ENCODE results near the gene GOLGA6L7. TPM values are rescaled to one million over a fixed set of nuclear protein-coding genes. Genes with fewer than 3 reads are reported as not detected.
A peak's percentile ranks its signal among the peaks of the same experiment; 100 is the strongest.

The GOLGA6L7 gene
- total and polyA plus RNA-seq, 2 of the 4 experiments (the other 2 are of a cell fraction) = not detected

DNA sequence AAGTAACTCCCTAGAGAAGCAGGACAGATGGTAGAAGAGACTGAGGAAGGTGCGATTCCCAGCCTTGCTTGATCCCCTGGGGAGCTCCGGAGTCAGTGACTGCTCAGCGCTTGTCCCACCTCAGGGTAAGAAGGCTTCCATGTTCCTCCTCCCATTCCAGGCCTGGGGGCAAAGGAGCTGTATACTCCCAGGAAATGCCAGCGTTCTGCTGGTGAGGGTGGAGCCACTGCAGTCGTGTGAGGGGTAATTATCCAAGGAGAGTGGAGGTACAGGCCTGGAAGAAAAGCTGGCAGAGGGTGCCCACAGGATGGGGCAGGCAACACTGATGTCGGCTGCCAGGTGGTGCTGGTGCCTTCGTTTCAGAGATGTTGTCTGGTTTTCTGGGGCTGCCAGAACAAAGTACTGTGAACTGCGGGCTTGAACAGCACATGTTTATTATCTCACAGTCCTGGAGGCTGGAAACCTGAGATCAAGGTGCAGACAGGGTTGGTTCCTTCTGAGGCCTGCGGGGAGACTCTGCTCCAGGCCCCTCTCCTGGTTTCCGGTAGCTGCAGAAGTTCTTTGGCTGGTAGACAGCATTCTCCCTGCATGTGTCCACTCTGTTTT is 25.2 kb upstream of the GOLGA6L7 start:
- 55% methylated on average over 2 of the region's 10 CpGs; no CpG with 5 or more reads in 1 of the 2 experiments for WGBS, 2 experiments (ENCODE audit: extremely low coverage in 2 of 2, insufficient read length in 1 of 2)
- H3K9me3 ChIP-seq (ENCODE audit: control insufficient read depth, insufficient read depth, low read length) = no peaks in the 10 kb centered on the region; the same call in 1 of the 2 replicates
- intact Hi-C loops (cut with micrococcal nuclease) (no loop called here), in situ Hi-C loops (cut with MboI; ENCODE audit: low sequenced_read_pairs) (no loop called here), dilution Hi-C loops (cut with HindIII; ENCODE audit: low sequenced_read_pairs, unreplicated experiment) (no loop called here)
- H3K36me3 ChIP-seq (ENCODE audit: control insufficient read depth, insufficient read depth, low read length) = no peaks in the 10 kb centered on the region
- no peak overlapping the region for H3K4me3 ChIP-seq (ENCODE audit: insufficient read depth, low read depth, low read length)
- ATAC-seq (ENCODE audit: low read depth) (peak; percentile 48), DNase-seq (no peak)
- no peak overlapping the region for H2BK5ac ChIP-seq (ENCODE audit: low read depth, low read length, poor library complexity, severe bottlenecking)
- H3K14ac ChIP-seq (replicated peaks; ENCODE audit: low read depth, low read length) = no peak overlapping the region
- no peak overlapping the region for H3K23ac ChIP-seq (ENCODE audit: low read depth, low read length)
- H3K4me1 ChIP-seq (ENCODE audit: control insufficient read depth, insufficient read depth, low read length) = no peaks in the 10 kb centered on the region; the same call in 1 of the 2 replicates
- H3K79me1 ChIP-seq (ENCODE audit: low read depth in 1 of 2, low read length in 2 of 2) = no peaks in the 10 kb centered on the region
- no peak overlapping the region for H4K5ac ChIP-seq (ENCODE audit: low read depth, low read length)
- no peak overlapping the region for H2AK9ac ChIP-seq (replicated peaks; ENCODE audit: low read depth, low read length, poor library complexity)
- no peak overlapping the region for H3K27ac ChIP-seq (ENCODE audit: insufficient read depth, low read length)
- CTCF ChIA-PET = no interaction called here
- no peak for TF ChIP-seq MAFK (IDR thresholded peaks at IDR 0.05; ENCODE audit: low read depth, low read length)
- TF ChIP-seq RFX5 (IDR thresholded peaks at IDR 0.05; ENCODE audit: low read depth, low read length) = no peak
- no peak for TF ChIP-seq CHD1 (IDR thresholded peaks at IDR 0.05; ENCODE audit: low read depth, low read length)
- no peak for TF ChIP-seq POLR2A (IDR thresholded peaks at IDR 0.05; ENCODE audit: low read depth, low read length)
- no peak for TF ChIP-seq FOS (IDR thresholded peaks at IDR 0.05; ENCODE audit: low read depth, low read length)
- TF ChIP-seq, protein P1, sequence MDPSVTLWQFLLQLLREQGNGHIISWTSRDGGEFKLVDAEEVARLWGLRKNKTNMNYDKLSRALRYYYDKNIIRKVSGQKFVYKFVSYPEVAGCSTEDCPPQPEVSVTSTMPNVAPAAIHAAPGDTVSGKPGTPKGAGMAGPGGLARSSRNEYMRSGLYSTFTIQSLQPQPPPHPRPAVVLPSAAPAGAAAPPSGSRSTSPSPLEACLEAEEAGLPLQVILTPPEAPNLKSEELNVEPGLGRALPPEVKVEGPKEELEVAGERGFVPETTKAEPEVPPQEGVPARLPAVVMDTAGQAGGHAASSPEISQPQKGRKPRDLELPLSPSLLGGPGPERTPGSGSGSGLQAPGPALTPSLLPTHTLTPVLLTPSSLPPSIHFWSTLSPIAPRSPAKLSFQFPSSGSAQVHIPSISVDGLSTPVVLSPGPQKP (IDR thresholded peaks at IDR 0.05; ENCODE audit: borderline replicate concordance, low read depth, low read length) = no peak
- TF ChIP-seq RAD21 (IDR thresholded peaks at IDR 0.05; ENCODE audit: low read length) = peak; percentile 29
- TF ChIP-seq RCOR1 (IDR thresholded peaks at IDR 0.05; ENCODE audit: insufficient replicate concordance, low read length) = no peak
- TF ChIP-seq CEBPB (IDR thresholded peaks at IDR 0.05; ENCODE audit: low read depth, low read length) = no peak
- TF ChIP-seq, protein P2, sequence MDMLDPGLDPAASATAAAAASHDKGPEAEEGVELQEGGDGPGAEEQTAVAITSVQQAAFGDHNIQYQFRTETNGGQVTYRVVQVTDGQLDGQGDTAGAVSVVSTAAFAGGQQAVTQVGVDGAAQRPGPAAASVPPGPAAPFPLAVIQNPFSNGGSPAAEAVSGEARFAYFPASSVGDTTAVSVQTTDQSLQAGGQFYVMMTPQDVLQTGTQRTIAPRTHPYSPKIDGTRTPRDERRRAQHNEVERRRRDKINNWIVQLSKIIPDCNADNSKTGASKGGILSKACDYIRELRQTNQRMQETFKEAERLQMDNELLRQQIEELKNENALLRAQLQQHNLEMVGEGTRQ (IDR thresholded peaks at IDR 0.05; ENCODE audit: low read depth, low read length) = no peak
- peak; percentile 20; the same call in 1 of the 2 replicates for TF ChIP-seq SMC3 (IDR thresholded peaks at IDR 0.05; ENCODE audit: low read depth, low read length)
- TF ChIP-seq MXI1 (IDR thresholded peaks at IDR 0.05; ENCODE audit: borderline replicate concordance, low read depth, low read length) = no peak
- TF ChIP-seq, protein P3, sequence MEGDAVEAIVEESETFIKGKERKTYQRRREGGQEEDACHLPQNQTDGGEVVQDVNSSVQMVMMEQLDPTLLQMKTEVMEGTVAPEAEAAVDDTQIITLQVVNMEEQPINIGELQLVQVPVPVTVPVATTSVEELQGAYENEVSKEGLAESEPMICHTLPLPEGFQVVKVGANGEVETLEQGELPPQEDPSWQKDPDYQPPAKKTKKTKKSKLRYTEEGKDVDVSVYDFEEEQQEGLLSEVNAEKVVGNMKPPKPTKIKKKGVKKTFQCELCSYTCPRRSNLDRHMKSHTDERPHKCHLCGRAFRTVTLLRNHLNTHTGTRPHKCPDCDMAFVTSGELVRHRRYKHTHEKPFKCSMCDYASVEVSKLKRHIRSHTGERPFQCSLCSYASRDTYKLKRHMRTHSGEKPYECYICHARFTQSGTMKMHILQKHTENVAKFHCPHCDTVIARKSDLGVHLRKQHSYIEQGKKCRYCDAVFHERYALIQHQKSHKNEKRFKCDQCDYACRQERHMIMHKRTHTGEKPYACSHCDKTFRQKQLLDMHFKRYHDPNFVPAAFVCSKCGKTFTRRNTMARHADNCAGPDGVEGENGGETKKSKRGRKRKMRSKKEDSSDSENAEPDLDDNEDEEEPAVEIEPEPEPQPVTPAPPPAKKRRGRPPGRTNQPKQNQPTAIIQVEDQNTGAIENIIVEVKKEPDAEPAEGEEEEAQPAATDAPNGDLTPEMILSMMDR (conservative IDR thresholded peaks at IDR 0.05; ENCODE audit: low read depth, low read length) = 0 out of 2 replicates have a peak, but pooled peaks have one; percentile 12
- TF ChIP-seq BHLHE40 (IDR thresholded peaks at IDR 0.05; ENCODE audit: low read depth, low read length) = no peak
- TF ChIP-seq NFE2L2 (IDR thresholded peaks at IDR 0.05; ENCODE audit: low read depth, low read length) = no peak
- H2BK120ac ChIP-seq (ENCODE audit: low read depth, low read length) = no peak overlapping the region
- H4K8ac ChIP-seq (ENCODE audit: low read depth in 2 of 2, low read length in 2 of 2) = no peak overlapping the region
- peaks cover 5% of the 10 kb centered on the region for H3K27me3 ChIP-seq (ENCODE audit: control insufficient read depth, insufficient read depth, low read length)
- H2BK15ac ChIP-seq (ENCODE audit: low read depth, low read length) = no peak overlapping the region
- BruUV-seq (replicated peaks) = no TSS peak
- H3K9ac ChIP-seq (ENCODE audit: low read depth, low read length) = no peak overlapping the region
- H3K56ac ChIP-seq (ENCODE audit: extremely low read depth, insufficient read depth, low read length) = no peak overlapping the region
- H3K18ac ChIP-seq (ENCODE audit: low read depth, low read length) = no peak overlapping the region
- H2BK20ac ChIP-seq (ENCODE audit: low read depth, low read length) = no peak overlapping the region
- POLR2A ChIA-PET (ENCODE audit: unreplicated experiment) = no interaction called here
- no peak overlapping the region for H3K4me2 ChIP-seq (ENCODE audit: low read depth, low read length)
- H2AFZ ChIP-seq (replicated peaks; ENCODE audit: low read length, poor library complexity) = peak overlapping the region; percentile 38
- no peak overlapping the region for H2AK5ac ChIP-seq (ENCODE audit: low read depth, low read length)
- H3K4ac ChIP-seq (ENCODE audit: low read depth, low read length) = no peak overlapping the region
- no peaks in the 10 kb centered on the region for H4K20me1 ChIP-seq (ENCODE audit: insufficient read depth, low read length)
- H3K9me1 ChIP-seq (ENCODE audit: insufficient read depth, low read length) = no peaks in the 10 kb centered on the region; the same call in 1 of the 2 replicates
- no peak overlapping the region for H4K91ac ChIP-seq (ENCODE audit: insufficient read depth, low read depth, low read length)

Data from IMR-90 (cell line).